B cell (primary cell): Measurements from ENCODE around the gene C17orf100.

Experiments used
- EZH2 ChIP-seq: IDR thresholded peaks from 2 replicates; pipeline ENCODE4 v1.6.1; 2012; ENCODE audit warnings: borderline replicate concordance, low read depth, mild to moderate bottlenecking, moderate library complexity, low read length; ENCODE audit not compliant: insufficient read depth, poor library complexity, severe bottlenecking
- TF ChIP-seq, protein P1 (sequence below): fragments of 200-600 bp; IDR thresholded peaks from one replicate; pipeline ENCODE4 v1.8.0; 2022; ENCODE audit warnings: antibody characterized with exemption, mild to moderate bottlenecking

DNA sequence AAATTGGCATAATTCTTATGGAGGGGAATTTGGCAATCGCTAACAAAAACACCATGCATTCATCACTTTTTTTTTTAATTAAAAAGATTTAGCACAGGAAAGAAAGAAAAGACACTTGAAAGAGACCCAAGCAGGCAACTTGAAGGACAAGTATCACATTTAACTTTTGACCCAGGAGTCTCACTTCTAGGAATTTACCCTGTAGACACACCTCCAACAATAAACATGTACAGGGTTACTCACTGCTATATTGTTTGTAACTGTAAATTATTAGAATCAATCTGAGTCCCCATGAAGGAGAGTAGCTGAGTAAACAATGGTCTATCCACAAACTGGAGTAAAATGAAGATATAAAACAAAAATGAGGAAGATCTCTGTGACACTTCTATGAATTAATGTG lies 21.2 kb upstream of the C17orf100 start:
- TF ChIP-seq, protein P1, sequence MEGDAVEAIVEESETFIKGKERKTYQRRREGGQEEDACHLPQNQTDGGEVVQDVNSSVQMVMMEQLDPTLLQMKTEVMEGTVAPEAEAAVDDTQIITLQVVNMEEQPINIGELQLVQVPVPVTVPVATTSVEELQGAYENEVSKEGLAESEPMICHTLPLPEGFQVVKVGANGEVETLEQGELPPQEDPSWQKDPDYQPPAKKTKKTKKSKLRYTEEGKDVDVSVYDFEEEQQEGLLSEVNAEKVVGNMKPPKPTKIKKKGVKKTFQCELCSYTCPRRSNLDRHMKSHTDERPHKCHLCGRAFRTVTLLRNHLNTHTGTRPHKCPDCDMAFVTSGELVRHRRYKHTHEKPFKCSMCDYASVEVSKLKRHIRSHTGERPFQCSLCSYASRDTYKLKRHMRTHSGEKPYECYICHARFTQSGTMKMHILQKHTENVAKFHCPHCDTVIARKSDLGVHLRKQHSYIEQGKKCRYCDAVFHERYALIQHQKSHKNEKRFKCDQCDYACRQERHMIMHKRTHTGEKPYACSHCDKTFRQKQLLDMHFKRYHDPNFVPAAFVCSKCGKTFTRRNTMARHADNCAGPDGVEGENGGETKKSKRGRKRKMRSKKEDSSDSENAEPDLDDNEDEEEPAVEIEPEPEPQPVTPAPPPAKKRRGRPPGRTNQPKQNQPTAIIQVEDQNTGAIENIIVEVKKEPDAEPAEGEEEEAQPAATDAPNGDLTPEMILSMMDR: no peak
- TF ChIP-seq EZH2: no peak
